GM19324 (cell line): Measurements from ENCODE around the gene CLSTN3.

Experiments
- ATAC-seq: cut with Tn5 transposase; IDR thresholded peaks from one replicate; pipeline ENCODE4 v1.9.1; 2021; ENCODE audit warnings: mild to moderate bottlenecking, moderate library complexity; ENCODE audit not compliant: unreplicated experiment, low FRiP score

CLSTN3 gene

GRCh38 chr12:7123806-7124522, 6.2 kb upstream of the CLSTN3 start:
- no peak for ATAC-seq

DNA sequence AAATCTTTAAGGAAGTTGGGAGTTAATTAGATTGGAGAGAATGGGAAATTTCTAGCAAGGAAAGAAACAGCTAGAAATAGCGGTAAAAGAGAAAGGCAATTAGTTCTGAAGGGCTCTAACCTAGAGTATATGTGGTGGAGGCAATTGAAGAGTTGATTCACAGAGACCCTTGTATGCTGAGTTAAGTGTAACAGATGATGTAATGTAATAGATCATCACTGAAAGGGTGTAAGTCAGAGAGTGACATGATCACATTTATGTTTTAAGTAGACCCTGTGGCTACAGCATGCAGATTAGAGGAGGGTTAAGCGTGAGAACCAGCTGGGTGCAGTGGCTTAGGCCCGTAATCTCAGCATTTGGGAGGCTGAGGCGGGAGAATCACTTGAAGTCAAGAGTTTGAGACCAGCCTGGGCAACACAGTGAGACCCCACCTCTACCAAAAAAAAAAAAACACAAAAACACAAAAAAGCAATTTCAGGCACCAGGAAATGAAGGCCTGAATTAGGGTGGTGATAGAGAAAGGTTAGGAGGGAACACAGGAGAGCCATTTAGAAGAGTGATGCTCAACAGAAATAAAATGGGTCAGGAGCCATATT, 4.4 kb upstream of the CLSTN3 start:
- ATAC-seq = no peak

DNA sequence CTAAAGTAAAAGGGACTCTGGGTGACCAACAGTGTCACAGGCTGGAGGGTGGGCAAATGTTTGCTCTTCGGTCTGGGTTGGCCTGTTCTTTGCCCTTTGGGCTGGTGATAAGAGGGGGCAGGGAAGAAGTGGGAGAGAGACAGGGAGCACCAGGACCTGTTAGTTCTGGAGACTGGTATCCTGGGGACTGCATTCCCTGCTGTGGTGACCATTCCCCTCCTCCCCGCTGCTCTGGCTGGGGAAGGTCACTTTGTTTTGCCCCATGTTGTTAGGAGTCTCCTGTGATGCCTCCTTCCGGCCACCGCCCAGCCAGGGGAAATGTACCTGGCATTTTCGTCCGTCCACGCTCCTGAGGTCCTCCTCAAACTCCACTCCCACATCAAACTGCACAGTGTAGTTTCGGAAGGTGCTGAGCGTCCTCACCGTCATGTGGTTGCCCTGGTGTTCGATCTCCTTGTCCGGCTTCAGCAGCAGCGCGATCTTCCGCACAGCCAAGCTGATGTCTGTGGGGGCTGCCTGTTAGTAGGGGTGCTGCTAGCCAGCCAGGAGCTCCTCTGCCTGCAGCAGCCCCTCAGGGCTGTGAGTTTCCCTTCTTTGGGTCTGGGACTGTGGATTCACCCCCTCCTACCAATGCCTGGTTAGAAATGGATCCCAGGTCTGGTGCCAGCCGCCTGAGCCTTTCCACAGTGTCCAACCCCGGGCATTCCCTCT, 2.1 kb upstream of the CLSTN3 start:
- no peak for ATAC-seq

DNA sequence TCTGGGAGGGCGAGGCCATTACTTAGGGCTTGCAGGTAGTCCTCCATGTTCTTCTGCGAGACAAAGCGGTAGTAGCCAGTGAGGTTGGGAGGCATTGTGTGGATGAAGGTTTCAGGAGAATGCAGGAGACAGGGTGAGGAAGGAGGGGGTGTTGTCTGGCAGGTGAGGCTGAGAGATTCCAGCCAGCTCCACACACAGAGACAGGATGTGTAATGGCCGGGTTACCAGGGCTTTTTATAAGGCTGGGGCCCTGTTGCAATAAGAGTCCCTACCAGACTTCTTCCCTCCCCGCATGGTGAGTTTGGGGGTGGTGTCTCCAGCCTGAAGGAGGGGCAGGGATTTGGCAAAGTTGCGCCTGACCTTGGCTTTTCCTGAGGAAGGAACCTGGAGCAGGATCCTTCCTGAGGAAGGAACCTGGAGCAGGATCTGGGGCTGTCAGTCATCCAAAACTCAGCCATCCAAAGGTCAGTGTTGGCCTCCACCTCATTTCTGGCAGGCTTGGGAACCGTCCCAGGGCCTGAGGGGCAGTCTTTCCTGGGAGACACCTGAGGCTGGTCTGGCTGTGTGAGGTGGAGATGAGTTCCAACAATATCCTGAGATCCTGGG, 1.4 kb upstream of the CLSTN3 start, which contains the start of gene RBP5:
Gene RBP5, minus strand, starts transcription at position 209 of the 606 bp plus-strand sequence. Its CDS starts 114 bp downstream, at position 95.
- ATAC-seq = no peak

DNA sequence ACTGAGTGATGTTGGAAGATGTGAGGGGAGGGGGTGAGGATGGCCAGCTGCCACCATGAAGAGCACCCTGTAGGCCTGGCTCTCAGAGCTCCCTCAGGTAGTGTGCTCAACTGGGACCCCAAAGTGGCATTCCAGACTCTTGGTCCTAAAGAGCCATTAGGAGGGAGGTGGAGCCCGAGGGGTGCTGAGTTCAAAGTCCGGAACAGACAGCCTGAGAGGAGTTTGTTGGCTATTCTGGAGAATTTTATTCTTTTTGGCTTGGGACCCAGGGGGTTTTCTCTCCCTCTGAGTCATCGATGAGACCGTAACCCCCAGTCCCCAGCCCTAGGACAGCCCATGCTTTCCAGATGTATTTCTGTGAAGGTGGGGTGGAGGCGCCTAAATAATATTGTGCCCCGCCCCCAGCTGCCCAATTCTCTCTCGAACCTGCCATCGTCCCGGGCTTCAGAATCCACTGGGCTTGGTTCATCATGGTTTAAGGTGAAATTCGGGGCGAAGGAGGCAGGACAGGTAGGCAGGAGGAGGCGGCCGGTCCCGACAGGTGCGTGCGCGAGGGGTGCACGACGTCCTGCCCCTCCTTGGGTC, 792 bp upstream of the CLSTN3 start:
- ATAC-seq = peak; percentile 6

DNA sequence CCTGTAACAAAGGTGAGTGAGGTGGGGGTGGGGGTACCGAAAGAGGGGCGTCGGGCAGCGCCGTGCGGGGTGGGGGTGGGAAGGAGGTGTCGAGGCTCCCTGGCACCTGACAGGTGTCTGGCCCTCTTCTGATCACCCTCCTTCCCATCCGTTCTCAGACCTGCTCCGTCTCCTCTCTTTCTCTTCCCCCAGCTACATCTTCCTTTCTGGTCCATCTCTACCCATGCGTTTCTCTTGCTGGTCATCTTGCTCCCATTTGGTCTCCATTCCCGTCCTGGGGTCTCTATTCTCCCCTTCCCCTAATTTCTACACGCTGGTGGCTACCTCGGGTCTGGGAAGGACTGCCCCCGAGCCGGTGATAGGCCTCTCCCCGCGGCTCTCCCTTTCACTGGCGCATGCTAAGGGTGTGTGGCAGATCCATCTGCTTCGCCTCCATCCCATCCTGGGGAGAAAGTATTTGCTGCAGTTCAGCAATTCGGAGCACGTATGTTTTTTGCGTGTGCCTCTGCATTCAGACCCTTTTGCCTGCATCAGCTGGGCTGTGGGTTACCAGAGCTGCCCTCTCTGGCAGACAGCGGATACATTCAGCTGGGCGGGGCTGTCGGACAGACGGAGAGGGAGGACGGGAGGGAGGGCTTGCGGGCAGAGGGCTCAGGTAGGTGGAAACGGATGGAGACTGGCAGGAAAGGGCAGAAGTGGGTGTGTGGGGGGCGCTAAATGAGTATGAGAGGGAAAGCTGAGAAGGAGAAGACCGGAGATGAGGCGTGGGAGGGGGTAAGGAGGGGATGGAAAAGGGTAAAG, 730 bp downstream of the CLSTN3 start:
- no peak for ATAC-seq

- ATAC-seq = no peak
These were observed 1.3 kb downstream of the CLSTN3 start for GRCh38 chr12:7131502-7131866.

DNA sequence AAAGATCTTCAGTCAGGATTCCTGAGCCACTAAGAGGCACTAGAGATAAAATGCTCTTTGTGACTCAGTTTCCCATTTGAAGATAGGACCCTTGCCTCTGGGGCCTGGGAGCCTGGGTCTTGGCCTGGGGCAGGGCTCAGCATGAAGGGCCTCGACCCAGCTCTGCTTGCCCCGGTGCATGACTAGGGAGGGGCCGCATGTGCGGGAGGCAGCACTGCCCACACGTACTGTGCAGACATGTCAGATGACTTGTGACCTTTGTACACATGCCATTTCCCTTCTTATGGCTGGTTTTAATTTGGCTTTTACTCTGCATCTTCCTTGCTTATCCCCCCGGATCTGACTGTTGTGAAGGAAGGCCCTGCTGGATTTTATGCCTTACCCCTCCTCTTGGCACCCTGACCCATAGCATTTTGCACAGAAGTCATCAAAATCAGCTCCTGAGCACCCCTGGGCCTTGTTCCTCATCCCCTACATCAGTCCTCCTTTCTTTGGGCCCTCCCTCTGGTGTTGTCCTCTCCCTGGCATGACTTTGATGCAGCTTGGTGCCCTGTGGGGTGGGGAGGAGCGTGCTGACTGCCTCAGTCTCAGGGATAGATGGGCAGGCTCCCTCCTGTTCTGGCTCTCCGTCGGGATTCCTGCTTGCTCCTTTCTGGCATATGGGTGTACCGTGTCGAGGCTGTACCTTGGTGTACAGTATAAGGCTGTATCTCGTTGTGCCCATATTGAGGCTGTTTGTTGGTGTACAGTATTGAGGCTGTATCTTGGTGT, 4.4 kb downstream of the CLSTN3 start:
- no peak for ATAC-seq

GRCh38 chr12:7136071-7136470, 5.9 kb downstream of the CLSTN3 start:
- ATAC-seq = no peak

DNA sequence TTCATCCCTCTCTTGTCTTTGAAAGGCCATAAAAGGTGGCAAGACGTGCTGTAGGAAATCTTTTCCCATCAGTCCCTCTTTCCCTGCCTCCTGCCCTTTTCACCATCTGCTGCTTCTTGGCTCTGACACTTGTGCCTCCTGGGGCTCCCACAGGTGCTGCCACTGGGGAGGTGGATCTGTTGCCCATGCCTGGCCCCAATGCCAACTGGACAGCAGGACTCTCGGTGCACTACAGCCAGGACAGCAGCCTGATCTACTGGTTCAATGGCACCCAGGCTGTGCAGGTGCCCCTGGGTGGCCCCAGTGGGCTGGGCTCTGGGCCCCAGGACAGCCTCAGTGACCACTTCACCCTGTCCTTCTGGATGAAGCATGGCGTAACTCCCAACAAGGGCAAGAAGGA, 6.5 kb downstream of the CLSTN3 start:
- no peak for ATAC-seq

- ATAC-seq = no peak
These were observed 7.7 kb downstream of the CLSTN3 start for GRCh38 chr12:7137908-7138307.

DNA sequence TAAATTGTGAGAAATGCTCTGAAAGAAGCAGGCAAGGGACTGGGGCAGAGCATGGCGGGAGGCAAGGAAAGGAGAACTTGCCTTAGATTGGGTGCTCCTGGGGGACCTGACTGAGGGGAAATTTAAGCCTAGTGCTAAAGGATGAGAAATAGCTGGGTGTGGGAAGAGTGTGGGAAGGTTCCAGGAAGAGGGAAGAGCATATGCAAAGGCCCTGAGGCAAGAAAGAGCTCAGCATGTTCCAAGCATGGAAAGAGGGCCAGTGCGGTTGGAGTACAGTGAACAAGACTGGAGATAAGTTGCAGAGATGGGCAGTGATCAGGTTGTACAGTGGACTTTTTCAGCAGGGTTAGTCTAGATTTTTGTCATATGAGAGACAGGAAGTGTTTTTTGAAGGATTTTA, 9.0 kb downstream of the CLSTN3 start:
- ATAC-seq = no peak

DNA sequence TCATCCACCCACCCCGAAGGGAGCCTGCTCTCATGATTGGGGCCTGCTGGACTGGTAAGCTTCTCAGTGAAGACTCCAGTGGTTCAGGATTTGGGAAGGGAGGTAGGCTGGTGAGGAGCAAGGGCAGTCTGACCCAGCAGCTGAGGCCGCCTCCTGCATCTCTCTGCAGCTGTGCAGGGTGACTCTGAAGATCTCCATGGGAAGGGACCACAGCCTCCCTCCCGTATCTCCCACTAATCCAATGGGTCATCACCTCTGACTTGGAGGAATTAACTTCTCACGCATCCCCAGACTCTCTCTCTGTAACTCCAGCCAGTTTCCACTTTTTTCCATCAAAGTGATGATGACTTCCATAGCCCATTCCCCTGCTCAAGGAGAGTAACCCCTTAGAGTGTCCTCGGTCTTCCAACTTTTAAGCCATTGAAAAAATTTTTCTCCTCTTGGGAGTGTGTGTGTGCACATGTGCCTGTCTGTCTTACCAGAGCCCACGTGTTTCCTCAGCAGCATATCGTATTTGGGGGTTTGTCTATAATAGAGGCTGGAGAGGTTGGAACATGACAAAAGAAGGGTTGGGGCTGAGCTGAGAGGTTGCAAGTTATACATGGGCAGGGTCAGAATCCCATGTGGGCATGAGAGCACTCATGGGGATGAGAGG, 11.3 kb downstream of the CLSTN3 start:
- no peak for ATAC-seq

DNA sequence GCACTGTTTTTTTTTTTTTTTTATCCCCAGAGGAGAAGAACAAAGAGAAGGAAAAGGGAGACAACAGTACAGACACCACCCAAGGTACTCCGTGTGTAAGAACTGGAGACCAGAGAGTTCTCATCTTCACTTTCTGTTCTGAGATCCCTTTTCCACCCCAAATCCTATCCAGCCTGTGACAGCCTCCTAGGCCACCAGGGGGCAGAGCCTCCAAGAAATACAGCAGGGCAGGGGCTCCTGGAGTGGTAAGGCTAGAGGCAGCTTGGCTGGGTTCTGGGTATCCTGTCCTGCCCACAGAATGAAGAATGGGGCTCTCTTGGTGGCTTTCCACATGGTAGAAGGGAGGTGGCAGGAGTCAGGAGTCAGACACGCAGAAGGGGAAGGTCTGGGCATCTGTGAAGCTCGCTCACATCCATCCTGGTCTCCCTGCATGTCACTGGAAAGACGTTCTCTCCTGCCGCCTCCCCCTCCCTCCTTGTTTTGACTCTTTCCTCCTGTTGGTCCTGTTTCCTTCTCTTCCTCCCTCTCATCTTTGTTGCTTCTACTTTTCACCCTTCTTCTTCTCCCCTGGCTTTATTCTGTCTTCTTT, 12.0 kb downstream of the CLSTN3 start:
- no peak for ATAC-seq

GRCh38 chr12:7142809-7143465, 12.8 kb downstream of the CLSTN3 start:
- ATAC-seq = no peak

GRCh38 chr12:7143564-7143963, 13.4 kb downstream of the CLSTN3 start:
- ATAC-seq = no peak

GRCh38 chr12:7144414-7145120, 14.4 kb downstream of the CLSTN3 start:
- ATAC-seq = no peak
